Measurements from ENCODE around the gene KASH5.

The KASH5 gene

GRCh38 chr19:49396738-49397505 lies 8.9 kb downstream of the KASH5 start:
- no peak for DNase-seq (ENCODE audit: low spot score)

GRCh38 chr19:49398001-49398615 lies 10.1 kb downstream of the KASH5 start:
- no peak for DNase-seq (ENCODE audit: low spot score)

- DNase-seq (ENCODE audit: low spot score), result no peak
Measured at GRCh38 chr19:49398931-49399330, 10.9 kb downstream of the KASH5 start.

- DNase-seq (ENCODE audit: low spot score), result no peak
Measured at GRCh38 chr19:49400029-49400428, 12.0 kb downstream of the KASH5 start.

GRCh38 chr19:49403404-49404187 lies 15.5 kb downstream of the KASH5 start:
- DNase-seq (ENCODE audit: low spot score), result no peak

GRCh38 chr19:49407079-49407478 lies 19.0 kb downstream of the KASH5 start:
- DNase-seq (ENCODE audit: low spot score), result no peak

- no peak for DNase-seq (ENCODE audit: low spot score)
Measured at GRCh38 chr19:49407482-49408015, 19.5 kb downstream of the KASH5 start.

- DNase-seq (ENCODE audit: low spot score), result no peak
Measured at GRCh38 chr19:49408816-49409440, 20.9 kb downstream of the KASH5 start.

GRCh38 chr19:49409441-49410029 lies 21.5 kb downstream of the KASH5 start:
- no peak for DNase-seq (ENCODE audit: low spot score)

- DNase-seq (ENCODE audit: low spot score), result no peak
Measured at GRCh38 chr19:49411681-49412326, 23.8 kb downstream of the KASH5 start.

GRCh38 chr19:49413348-49413747 lies 25.3 kb downstream of the KASH5 start:
- no peak for DNase-seq (ENCODE audit: low spot score)

- DNase-seq (ENCODE audit: low spot score), result no peak
Measured at GRCh38 chr19:49414256-49414655, 26.2 kb downstream of the KASH5 start.

- no peak for DNase-seq (ENCODE audit: low spot score)
Measured at GRCh38 chr19:49415102-49415809, 27.2 kb downstream of the KASH5 start.

GRCh38 chr19:49415810-49416200 lies 27.8 kb downstream of the KASH5 start:
- DNase-seq (ENCODE audit: low spot score), result no peak

- no peak for DNase-seq (ENCODE audit: low spot score)
Measured at GRCh38 chr19:49417088-49417487, 29.0 kb downstream of the KASH5 start.

- DNase-seq (ENCODE audit: low spot score), result no peak
Measured at GRCh38 chr19:49418511-49418910, 30.5 kb downstream of the KASH5 start.

- DNase-seq (ENCODE audit: low spot score), result no peak
Measured at GRCh38 chr19:49419173-49419572, 31.1 kb downstream of the KASH5 start.

- DNase-seq (ENCODE audit: low spot score), result no peak
Measured at GRCh38 chr19:49420227-49420626, 32.2 kb downstream of the KASH5 start.

- no peak for DNase-seq (ENCODE audit: low spot score)
Measured at GRCh38 chr19:49421039-49421877, 33.2 kb downstream of the KASH5 start.

- no peak for DNase-seq (ENCODE audit: low spot score)
Measured at GRCh38 chr19:49421878-49422202, 33.8 kb downstream of the KASH5 start.
